ENCODE data around the gene UBE2F.

- TF ChIP-seq ZNF384 (IDR thresholded peaks at IDR 0.05) (no peak), FOXK2 (IDR thresholded peaks at IDR 0.05) (no peak), HDGF (IDR thresholded peaks at IDR 0.05; ENCODE audit: borderline replicate concordance) (no peak), BHLHE40 (IDR thresholded peaks at IDR 0.05; ENCODE audit: borderline replicate concordance) (no peak), LEF1 (IDR thresholded peaks at IDR 0.05; ENCODE audit: borderline replicate concordance) (no peak), PKNOX1 (IDR thresholded peaks at IDR 0.05) (no peak)
Measured at GRCh38 chr2:238010572-238010971, 43.8 kb downstream of the UBE2F start.
